Ascending aorta (tissue), 2 donors: ENCODE data around the gene FHL1. TPM values are rescaled to one million over a fixed set of nuclear protein-coding genes. Genes with fewer than 3 reads are reported as not detected.

ENCODE experiments used
- DNase-seq, 2 donors: peaks; one replicate each; pipeline ENCODE4 v3.0.0-alpha.2; 2019; ENCODE audit warnings: low spot score in 2 of 2
- H3K27ac ChIP-seq, 2 donors: fragments of 200-600 bp; sonication (generic); one replicate each; pipeline ENCODE4 v1.5.1; 2016 to 2017; ENCODE audit warnings: mild to moderate bottlenecking in 1 of 2
- H3K27me3 ChIP-seq: fragments of 200-600 bp; sonication (generic); one replicate; pipeline ENCODE4 v1.5.1; 2017
- H3K36me3 ChIP-seq, 2 donors: fragments of 200-600 bp; sonication (generic); one replicate each; pipeline ENCODE4 v1.5.1; 2016
- H3K4me1 ChIP-seq, 2 donors: fragments of 200-600 bp; sonication (generic); one replicate each; pipeline ENCODE4 v1.5.1; 2016 to 2017; ENCODE audit warnings: mild to moderate bottlenecking in 1 of 2
- H3K4me3 ChIP-seq, 2 donors: fragments of 200-600 bp; sonication (generic); one replicate each; pipeline ENCODE4 v1.5.1; 2016 to 2017; ENCODE audit warnings: mild to moderate bottlenecking in 1 of 2
- H3K9me3 ChIP-seq, 2 donors: fragments of 200-600 bp; sonication (generic); one replicate each; pipeline ENCODE4 v1.5.1; 2016
- intact Hi-C: fragments of 100-400 bp; cut with DNase I; formaldehyde crosslinking; loops from one replicate; pipeline ENCODE4 v1.15.1; 2023
- total RNA-seq: library from RNA; depleted of rRNA; stranded (reverse); fragments of >200 nt; gene quantifications from one replicate; pipeline ENCODE4 v1.1.0, GENCODE V29; 2016
- TF ChIP-seq, protein P1 (sequence below), 3 experiments: fragments of 200-600 bp in 2 of 3; fragments of 450-650 bp in 1 of 3; sonication (generic) in 2 of 3; IDR thresholded peaks; one replicate each; pipeline ENCODE4 v1.5.1; 2016 to 2019; ENCODE audit warnings: antibody characterized with exemption in 3 of 3, mild to moderate bottlenecking in 1 of 3, moderate library complexity in 1 of 3

The FHL1 gene
- total RNA-seq, 1 donor from 2014 or later, result 850 TPM

- Histone ChIP-seq H3K4me3 (no peak overlapping the region), H3K4me1 (no peaks in the 10 kb centered on the region), H3K27me3 (no peaks in the 10 kb centered on the region), H3K27ac (no peak overlapping the region), H3K36me3 (peaks cover 0 to 22% of the 10 kb centered on the region in 2 donors), H3K9me3 (no peaks in the 10 kb centered on the region)
- intact Hi-C loops, result no loop called here
- TF ChIP-seq, protein P1, sequence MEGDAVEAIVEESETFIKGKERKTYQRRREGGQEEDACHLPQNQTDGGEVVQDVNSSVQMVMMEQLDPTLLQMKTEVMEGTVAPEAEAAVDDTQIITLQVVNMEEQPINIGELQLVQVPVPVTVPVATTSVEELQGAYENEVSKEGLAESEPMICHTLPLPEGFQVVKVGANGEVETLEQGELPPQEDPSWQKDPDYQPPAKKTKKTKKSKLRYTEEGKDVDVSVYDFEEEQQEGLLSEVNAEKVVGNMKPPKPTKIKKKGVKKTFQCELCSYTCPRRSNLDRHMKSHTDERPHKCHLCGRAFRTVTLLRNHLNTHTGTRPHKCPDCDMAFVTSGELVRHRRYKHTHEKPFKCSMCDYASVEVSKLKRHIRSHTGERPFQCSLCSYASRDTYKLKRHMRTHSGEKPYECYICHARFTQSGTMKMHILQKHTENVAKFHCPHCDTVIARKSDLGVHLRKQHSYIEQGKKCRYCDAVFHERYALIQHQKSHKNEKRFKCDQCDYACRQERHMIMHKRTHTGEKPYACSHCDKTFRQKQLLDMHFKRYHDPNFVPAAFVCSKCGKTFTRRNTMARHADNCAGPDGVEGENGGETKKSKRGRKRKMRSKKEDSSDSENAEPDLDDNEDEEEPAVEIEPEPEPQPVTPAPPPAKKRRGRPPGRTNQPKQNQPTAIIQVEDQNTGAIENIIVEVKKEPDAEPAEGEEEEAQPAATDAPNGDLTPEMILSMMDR (IDR thresholded peaks at IDR 0.05), result no peak
- DNase-seq, result no peak
Measured at GRCh38 chrX:136215559-136215958, 68.2 kb downstream of the FHL1 start.

DNA sequence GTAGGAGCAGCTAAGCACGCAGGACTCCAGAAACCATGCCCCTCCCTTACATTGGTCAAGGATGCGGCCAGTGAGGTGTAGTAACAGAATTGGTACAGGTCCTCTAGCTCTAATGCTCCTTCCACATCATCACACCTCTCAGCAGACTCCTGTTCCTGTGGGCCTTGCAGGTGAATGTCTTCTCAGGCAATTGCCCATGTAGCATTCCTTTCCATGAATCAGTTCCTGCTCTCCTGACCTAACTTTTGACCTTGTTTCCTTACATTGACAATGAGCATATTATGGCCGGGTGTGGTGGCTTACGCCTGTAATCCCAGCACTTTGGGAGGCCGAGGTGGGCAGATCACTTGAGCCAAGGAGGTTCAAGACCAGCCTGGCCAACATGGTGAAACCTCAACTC, 72.6 kb downstream of the FHL1 start:
- Histone ChIP-seq H3K9me3 (no peaks in the 10 kb centered on the region), H3K36me3 (peaks cover 20 to 47% of the 10 kb centered on the region in 2 donors), H3K27ac (no peak overlapping the region), H3K27me3 (peaks cover 3% of the 10 kb centered on the region), H3K4me3 (no peak overlapping the region), H3K4me1 (no peaks in the 10 kb centered on the region)
- TF ChIP-seq, protein P1 (IDR thresholded peaks at IDR 0.05), result no peak
- intact Hi-C loops, result no loop called here
- DNase-seq, result no peak

DNA sequence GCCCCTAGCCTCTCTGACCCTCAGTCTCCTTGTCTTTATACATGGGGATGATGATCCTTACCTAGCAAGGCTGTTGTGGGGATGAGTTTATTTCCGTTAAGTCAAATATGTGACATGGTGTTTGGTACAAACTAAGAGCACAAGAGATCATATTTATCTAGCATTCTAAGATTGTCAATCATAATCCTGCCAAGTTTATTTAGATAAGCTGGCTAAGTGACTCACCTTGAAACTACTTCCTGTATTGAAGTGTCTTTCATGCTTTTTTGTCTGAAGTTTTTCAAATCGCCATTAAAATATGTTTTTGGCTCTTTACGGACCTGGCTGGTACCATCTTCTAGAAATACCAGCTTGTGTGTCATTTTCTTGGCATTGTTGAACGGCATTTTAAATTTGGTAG, 73.2 kb downstream of the FHL1 start:
- Histone ChIP-seq H3K27ac (peak overlapping the region; percentile 12 to 49), H3K4me1 (no peaks in the 10 kb centered on the region), H3K4me3 (no peak overlapping the region), H3K9me3 (no peaks in the 10 kb centered on the region), H3K36me3 (peaks cover 20 to 50% of the 10 kb centered on the region in 2 donors), H3K27me3 (peaks cover 3% of the 10 kb centered on the region)
- intact Hi-C loops, result no loop called here
- DNase-seq, result no peak
- TF ChIP-seq, protein P1 (IDR thresholded peaks at IDR 0.05), result no peak

GRCh38 chrX:136220951-136221350, 73.6 kb downstream of the FHL1 start:
- Histone ChIP-seq H3K27ac (peak overlapping the region; percentile 12 to 49), H3K27me3 (peaks cover 3% of the 10 kb centered on the region), H3K4me3 (no peak overlapping the region), H3K4me1 (no peaks in the 10 kb centered on the region), H3K36me3 (peaks cover 20 to 52% of the 10 kb centered on the region in 2 donors), H3K9me3 (no peaks in the 10 kb centered on the region)
- no peak for DNase-seq
- intact Hi-C loops, result no loop called here
- TF ChIP-seq, protein P1 (IDR thresholded peaks at IDR 0.05), result no peak

- H3K4me1 ChIP-seq, result no peaks in the 10 kb centered on the region
Measured at GRCh38 chrX:136221851-136222513, 74.6 kb downstream of the FHL1 start.

More at GRCh38 chrX:136221851-136222513, 74.6 kb downstream of the FHL1 start:
- Histone ChIP-seq H3K36me3 (peaks cover 26 to 63% of the 10 kb centered on the region in 2 donors), H3K9me3 (no peaks in the 10 kb centered on the region), H3K4me3 (no peak overlapping the region), H3K27me3 (peaks cover 3% of the 10 kb centered on the region), H3K27ac (no peak overlapping the region)
- DNase-seq, result no peak
- intact Hi-C loops, result no loop called here
- TF ChIP-seq, protein P1 (IDR thresholded peaks at IDR 0.05), result no peak
